DMS153 (cell line): ENCODE results near the gene SENP3.

Experiments used
- DNase-seq: peaks from one replicate; lab custom pipeline; 2025; lab: John Stamatoyannopoulos, UW

The SENP3 gene

GRCh38 chr17:7561589-7562207, at the start of gene SENP3:
SENP3 (plus strand) TSS chr17:7561919; CDS start chr17:7563077, 1,158 bp downstream.
- peak; percentile 41 for DNase-seq

GRCh38 chr17:7512105-7512504, 49.6 kb upstream of the SENP3 start:
- DNase-seq = no peak

GRCh38 chr17:7512824-7513540, 48.7 kb upstream of the SENP3 start:
- DNase-seq = no peak

- no peak for DNase-seq
Observed at GRCh38 chr17:7513850-7514419, 47.8 kb upstream of the SENP3 start.

- no peak for DNase-seq
Observed at GRCh38 chr17:7515911-7516610, 45.7 kb upstream of the SENP3 start.

- peak; percentile 14 for DNase-seq
Observed at GRCh38 chr17:7523033-7523432, 38.7 kb upstream of the SENP3 start.

GRCh38 chr17:7528842-7529241, 32.9 kb upstream of the SENP3 start:
- DNase-seq = no peak

- no peak for DNase-seq
Observed at GRCh38 chr17:7530023-7530900, 31.5 kb upstream of the SENP3 start.

- no peak for DNase-seq
Observed at GRCh38 chr17:7538050-7538449, 23.7 kb upstream of the SENP3 start.

- no peak for DNase-seq
Observed at GRCh38 chr17:7538891-7539545, 22.7 kb upstream of the SENP3 start.

- no peak for DNase-seq
Observed at GRCh38 chr17:7541074-7541621, 20.6 kb upstream of the SENP3 start.

- DNase-seq = no peak
Observed at GRCh38 chr17:7544911-7545310, 16.8 kb upstream of the SENP3 start.

GRCh38 chr17:7548585-7549400, 12.9 kb upstream of the SENP3 start, which contains the start of gene TNFSF12:
TNFSF12 (plus strand) TSS chr17:7549058; CDS start chr17:7549154, 96 bp downstream.
- no peak for DNase-seq

GRCh38 chr17:7549401-7550055, 12.2 kb upstream of the SENP3 start:
- DNase-seq = no peak

- DNase-seq = no peak
Observed at GRCh38 chr17:7550344-7550743, 11.4 kb upstream of the SENP3 start.

GRCh38 chr17:7551396-7551795, 10.3 kb upstream of the SENP3 start:
- no peak for DNase-seq

- no peak for DNase-seq
Observed at GRCh38 chr17:7552621-7553051, 9.1 kb upstream of the SENP3 start.

- no peak for DNase-seq
Observed at GRCh38 chr17:7553356-7553755, 8.4 kb upstream of the SENP3 start.

GRCh38 chr17:7555320-7555948, 6.3 kb upstream of the SENP3 start:
- no peak for DNase-seq
